ENCODE results near the gene TMEM147.

The TMEM147 gene

DNA sequence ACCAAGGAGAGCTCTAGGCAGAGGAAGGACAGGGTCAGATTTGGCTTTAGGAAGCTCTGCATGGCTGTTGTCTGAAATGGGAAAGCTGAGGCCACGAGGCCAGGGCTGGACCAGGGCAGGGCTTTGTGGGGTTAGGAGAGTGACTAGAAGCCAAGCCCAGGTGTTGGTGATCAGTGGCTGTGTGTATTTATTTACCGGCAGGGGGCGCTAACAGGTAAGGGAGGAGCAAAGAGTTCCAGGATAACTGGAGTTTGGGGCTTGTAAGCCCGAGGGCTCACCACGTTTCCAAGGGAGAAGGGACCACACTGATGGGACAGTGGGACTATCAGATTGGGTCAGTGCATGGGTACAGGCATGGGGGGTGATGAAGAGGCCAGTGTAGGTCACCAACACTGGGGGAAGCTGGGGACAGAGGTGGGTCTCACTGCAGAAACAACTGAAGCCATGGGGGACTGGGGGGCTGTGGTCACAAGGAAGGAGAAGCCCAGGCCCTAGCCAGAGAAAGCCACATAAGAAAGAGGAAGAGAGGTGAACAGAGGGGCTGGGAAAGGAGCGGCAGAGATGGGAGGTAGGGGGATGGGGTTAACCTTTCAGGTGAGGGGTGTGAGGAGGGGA lies 3.9 kb downstream of the TMEM147 start:
- peak; percentile 77 for DNase-seq

DNA sequence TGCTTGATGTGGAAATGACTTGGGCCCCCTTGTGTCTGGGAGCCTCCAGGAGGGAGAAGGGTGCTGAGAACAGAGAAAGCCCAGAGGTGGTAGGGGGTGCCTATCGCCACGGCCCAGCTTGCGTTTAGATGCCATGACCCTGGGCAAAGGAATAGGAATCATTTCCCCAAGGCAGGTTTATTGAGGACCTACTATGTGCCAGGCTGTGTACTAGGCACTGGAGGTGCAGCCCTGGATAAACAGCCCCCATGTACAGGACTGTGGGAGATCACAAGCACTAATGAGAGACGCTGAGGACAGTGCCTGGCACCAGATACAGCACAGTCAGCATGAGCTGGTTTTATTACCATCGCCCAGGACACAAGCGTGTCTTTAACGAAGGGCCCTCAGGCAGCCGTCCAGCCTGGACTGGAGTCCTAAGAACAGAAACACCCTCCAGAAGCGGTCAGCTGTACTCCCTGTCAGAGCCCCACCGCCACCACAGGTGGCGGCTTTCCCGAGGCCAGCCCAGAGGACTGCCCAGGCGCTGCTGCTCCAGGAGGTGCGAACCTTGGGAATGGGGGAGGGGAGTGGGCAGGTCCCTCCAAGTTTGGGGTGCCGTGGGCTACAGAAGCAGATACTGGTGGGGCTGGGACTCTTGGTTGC lies 4.6 kb downstream of the TMEM147 start:
- no peak for DNase-seq

DNA sequence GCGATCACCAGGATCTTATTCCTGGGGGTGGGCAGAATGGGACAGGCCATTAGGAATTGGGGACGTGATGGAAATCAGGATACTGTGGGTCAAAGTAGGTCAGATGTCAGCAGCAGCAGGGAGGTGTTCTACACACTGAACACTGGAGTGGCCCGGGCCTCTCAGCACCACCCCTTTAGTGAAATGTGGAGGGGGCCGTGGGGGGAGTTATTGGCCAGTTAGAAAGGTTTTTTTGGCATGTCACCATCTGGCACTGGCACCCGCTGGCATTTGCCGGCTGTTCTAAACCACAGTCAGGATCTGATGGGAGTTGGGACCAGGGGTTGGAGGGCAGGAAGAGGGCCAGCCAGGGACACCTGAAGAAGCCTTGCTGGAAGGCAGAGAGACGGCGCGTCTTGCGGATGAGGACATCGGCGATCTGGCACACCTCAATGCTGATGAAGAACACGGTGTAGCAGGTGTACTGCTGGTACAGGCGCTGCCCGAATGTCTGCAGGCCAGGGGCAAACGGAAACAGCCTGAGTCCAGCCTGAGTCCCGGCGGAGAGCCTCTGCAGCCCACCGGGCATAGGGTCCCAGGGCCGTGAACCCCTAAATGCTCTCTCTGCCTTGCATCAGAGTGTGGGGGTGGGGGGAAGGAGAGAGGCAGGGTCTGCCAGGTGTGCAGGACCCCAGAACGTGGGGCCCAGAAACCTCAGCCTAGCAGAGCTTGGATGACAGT lies 5.8 kb downstream of the TMEM147 start:
- no peak for DNase-seq

DNA sequence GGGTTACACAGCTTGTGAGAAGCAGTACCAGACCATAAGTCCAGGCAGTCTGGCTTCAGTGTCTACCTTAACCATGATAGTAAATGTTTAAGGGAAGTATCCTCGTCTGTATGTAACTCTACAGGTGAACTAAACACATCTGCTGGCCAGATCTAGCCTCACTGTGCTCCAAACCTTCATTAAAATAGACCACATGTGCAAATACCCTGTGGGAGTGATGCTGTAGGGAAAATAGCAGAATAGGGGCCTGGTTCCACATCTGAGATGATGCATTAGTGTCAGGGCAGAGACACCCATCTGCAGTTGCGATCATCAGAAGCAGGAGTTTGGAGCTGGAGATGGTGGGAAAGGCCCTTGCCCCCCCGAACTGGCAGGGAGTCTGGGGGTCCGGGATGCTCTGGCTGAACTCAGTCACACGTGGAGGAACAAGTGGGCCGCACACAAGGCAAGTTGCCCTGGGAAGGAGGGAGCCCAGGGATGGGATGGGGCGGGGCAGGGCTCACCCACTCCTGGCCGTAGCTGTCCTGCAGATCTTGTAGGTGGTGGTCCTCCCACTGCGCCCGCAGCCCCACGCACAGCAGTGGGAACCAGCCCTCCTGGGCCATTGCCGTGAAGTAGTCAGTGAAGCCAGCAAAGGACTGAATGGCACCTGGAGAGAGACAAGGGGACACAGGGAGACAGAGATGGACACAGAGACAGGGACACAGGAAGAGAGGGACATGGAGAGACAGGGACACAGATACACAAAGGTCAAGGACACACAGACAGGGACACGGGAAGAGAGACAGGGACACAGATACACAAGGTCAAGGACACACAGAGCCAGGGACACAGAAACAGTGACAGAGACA lies 7.3 kb downstream of the TMEM147 start:
- DNase-seq: no peak

DNA sequence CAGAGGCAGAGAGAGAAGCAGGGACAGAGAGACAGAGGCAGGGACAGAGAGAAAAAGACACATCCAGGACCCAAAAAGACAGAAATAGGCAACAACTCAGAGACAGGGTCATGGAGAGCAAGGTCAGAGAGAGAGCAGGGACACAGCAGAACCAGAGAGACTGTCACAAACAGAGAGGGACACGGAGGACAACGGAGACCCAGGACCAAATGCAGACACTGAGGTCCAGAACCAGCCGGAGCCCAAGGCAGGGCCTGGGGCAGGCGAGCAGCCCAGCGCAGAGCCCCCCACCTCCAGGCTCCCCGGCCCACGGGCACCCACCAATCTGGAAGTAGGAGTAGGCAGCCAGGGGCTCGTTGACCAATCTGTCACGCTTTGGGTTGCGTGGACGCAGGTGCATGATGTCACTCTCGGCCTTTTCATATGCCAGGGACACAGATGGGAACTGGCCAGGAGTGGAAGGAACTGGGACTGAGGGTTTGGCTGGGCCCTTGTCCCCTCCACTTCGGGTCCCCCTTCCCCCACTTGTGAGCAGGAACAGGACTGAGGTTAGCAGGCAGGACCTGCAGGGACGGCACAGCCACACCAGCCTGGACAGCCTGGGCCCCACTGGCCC lies 8.1 kb downstream of the TMEM147 start:
- DNase-seq: no peak

DNA sequence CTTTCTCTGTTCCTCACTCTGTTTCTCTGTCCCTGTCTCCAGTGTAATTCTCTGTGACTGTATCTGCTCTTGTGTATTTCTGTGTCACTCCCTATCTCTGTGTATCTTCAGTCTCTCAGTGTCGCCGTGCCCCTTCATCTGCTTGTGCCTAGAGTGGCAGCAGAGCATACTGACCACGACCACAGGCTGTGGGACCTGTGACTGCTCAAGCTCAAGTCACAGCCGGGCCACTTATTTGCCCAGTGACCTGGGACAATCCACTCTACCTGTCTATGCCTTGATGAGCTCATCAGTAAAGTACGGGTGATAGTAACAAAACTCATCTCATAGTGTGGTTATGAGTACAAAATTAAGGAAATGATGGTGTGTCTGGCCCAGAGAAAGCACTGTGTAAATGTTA lies 8.7 kb downstream of the TMEM147 start:
- DNase-seq: no peak

DNA sequence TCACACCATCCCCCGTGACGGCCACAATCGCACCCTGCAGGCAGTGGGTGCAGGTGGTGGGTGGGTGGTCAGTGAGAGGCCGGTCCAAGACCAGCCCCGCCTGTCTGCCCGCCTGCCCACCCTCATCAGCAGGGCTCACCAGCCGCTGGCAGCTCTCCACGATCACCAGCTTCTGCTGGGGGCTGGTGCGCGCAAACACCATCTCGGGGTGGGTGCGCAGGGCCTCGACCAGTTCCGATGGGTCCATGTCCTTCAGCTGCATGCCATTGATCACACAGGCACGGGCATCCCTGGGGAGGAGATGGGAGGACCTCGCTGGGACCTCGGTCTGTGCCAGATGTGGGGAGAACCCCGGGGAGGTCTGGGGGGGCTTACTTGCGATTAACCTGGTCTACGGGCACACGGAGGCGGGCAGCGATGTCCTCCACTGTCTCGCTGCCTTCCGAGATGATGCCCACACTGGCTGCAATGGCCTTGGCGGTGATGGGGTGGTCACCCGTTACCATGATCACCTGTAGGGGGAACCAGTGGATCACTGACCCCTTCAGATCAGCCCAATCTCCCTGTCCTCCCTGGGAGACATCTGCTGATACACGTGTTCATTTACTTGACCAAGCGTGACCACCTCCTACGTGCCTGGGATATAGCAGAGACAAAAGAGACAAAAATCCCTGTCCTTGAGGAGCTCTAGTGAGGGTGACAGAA lies 10.0 kb downstream of the TMEM147 start:
- peak; percentile 22 for DNase-seq

DNA sequence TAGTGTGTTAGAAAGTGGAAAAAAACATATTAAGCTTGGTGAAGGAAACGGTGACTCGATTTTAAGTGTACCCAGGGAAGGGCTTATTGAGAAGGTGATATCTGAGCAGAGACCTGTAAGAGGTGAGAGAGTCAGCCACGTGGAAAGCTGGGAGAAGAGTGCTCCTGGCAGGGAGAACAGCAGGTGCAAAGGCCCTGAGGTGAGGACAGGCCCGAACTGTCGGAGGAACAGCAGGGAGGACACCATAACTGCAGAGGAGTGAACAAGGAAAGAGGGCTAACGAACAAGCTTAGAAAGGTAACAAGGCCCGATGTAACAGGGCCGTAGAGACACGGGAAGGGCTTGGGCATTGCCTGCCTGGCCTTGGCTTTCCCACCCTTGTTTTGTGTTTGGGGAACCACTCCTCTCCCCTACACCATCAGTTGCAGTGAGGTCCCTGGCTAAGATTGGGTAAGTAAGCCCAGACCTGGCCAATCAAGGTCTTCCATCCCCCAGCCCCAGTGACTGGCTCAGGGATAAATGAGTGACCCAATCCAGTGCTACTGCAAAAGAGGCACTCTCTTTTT lies 10.7 kb downstream of the TMEM147 start:
- DNase-seq: no peak

DNA sequence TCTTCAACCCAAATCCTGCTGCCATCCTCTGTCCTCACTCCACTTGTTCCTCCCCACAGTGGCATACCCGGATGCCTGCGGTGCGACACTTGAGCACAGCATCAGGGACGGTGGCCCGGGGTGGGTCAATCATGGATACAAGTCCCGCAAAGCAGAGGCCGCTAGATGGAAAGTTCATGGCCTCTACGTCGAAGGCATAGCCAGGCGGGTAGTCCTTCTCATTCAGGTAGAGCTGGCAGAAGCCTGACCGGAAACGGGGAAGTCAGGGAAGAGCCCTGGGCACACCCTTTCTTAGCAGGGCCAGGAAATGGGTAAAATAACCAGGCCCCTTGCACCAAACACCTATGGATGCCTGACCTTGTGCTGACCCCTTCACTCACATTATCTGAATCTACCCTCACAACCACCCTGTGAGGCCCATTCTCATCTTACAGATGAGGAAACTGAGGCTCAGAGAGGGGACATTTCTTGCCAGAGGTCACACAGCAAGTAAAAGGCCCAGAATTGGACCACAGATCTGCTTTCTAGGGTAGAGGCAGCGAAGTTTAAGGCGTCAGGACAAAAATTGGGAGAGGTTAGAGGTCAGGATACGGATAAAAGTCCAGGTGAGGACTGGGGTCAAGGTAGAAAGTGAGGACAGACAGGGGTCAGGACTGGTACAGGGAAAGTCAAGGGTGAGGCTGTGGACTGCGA lies 11.6 kb downstream of the TMEM147 start:
- no peak for DNase-seq

DNA sequence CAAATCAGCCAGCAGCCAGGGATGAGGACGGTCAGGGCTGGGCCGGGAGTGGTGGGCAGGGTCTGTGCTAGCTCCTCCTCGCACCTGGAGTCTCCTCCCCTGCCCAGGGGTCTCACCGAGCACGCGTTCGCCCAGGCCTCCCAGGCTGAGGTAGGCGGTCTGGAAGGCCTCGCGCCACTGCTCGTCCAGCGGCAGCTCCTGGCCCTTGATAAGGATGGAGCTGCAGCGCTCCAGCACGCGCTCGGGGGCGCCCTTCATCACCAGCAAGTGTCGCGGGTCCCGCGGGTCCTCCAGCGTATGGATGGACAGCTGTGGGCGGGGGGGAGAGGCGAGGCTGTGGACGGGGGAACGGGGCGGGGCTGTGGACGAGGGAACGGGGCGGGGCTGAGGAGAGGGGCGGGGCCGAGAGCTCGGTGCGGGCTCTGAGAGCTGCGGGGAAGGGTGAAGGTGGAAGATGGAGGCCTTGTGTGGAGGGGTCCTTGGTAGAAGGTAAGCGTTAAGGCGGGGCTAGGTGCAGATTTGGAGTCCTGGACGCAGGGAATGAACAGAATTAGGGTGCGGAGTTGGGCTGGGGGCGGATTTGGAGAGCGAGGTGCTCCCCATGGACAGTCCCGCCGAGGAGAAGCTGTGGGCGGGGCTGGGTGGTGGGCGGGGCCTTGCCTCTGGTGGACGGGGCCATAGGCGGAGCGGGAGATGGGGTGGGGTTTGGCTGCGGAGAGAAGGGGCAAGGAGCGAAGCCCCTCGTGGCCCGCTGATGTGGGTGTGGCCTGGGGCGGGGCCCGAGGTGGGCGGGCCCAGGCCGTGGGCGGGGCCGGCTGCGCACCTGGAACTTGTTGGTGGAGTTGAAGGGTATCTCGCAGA lies 12.3 kb downstream of the TMEM147 start:
- DNase-seq: peak; percentile 61

DNA sequence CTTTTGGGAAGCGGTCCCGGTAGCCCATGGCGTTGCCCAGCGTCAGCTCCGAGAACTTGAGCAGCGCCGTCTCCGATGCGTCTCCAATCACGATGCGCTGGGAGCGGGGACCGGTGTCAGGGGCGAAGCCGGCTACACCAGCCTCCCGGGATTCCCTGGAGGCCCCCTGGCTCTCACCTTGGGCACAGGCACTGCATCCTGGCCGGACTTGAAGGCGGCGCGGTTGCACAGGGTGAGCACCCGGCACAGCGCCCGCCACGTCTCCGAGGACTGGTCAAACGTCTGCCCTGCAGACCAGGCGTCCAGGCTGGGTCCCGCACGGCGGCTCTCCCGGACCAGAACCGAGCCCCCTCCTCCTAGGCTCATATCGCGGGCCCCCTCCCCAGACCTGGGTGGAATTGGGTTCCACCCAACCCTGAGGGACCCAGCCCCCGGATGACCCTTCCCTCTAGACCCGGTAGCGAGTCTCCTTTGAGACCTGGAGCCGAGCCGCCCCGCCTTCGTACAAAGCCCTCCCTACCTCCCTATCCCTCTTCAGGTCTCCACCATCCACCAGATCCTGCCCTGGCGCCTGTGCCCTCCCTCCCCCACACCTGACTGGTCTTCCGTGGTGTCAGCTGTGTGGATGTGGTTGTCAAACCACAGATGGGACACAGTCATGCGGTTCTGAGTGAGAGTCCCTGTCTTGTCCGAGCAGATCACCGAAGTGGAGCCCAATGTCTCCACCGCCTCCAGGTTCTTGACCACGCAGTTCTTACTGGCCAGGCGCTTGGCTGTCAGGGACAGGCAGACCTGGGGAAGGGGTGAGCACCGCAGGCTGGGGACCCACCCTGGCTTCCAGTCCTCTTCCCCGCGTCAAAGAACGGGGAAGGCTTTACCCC lies 13.2 kb downstream of the TMEM147 start:
- DNase-seq: no peak

DNA sequence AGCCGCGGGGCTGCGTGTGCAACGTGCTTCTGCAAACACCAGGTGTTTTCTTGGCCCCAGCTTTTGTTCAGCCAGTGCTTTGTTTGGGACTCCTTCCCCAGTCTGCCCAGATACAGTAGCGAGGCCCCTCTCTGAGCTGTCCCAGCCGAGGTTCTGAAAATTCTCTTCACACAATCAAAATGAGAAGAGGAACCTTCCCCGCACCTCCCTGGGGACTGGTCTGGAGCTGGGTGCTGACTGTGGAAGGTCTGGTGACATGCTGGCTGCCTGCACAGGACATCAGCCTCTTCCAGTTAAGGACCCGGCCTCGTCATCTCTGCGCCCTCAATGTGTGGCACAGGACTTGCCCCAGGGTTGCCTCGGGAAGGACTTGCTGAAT lies 13.8 kb downstream of the TMEM147 start:
- no peak for DNase-seq

DNA sequence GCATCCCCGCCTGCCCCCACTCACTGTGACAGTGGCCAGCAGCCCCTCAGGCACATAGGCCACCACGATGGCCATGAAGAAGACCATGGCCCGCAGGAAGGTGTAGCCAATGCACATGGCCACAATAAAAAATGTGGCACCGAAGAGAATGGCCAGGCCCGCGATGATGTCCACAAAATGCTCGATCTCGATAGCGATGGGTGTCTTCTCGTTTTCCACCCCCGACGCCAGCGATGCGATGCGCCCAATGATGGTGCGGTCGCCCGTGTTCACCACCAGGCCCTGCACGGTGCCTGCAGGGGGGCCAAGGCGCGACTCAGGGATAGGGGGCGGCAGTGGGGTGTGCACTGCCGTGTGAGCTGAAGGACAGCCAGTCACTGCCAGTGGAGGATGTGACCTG lies 14.4 kb downstream of the TMEM147 start:
- DNase-seq: no peak

DNA sequence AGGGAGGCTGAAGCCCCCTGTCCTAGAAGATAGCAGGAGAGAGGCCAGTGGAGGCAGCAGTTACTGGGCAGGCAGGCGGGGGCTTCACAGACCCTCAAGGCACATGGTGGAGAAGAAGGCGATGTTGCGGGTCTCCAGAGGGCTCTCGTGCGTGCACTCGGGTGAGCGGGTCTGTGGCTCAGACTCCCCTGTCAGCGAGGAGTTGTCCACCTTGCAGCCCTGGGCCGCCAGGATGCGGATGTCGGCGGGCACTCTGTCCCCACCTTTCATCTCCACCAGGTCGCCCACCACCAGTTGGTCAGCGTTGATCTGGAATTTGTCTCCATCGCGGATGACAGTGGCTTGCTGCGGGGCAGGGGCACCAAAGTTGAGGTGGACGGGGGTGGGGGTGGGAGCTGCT lies 14.8 kb downstream of the TMEM147 start:
- no peak for DNase-seq

DNA sequence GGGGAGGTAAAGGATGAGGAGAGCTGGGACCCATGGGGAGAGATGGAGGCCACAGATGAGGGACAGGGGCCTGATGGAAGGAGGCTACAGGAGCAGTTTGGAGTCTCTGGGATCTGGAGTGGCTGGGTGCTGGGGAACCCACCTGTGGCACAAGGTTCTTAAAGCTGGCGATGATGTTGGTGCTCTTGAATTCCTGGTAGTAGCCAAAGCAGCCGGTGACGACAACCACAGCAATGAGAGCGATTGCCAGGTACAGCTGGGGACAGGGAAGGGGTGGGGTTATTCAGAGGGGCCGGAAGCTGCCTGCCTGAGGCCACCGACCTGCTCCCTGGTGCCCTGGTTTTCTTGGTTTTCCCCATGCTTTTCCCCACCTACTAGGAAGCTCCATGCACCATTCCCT lies 15.3 kb downstream of the TMEM147 start:
- no peak for DNase-seq

DNA sequence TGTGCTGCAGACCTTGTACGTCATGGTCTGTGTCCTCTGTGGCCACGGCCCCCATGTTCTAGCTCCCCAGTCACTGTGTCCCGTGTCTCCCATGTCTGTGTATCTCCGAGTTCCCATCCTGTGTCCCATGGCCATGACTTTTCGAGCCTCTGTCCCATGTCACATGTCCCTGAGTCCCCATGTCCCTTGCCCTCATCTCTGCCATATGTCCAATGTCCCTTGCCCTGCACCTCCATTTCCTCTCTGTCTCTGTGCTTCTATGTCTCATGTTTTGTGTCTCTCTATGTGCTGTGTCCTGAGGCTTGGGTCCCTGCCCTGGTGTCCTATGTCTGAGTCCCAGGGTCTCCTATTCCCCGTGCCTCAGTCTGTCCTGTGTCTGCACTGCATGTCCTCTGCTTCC lies 16.0 kb downstream of the TMEM147 start:
- no peak for DNase-seq

DNA sequence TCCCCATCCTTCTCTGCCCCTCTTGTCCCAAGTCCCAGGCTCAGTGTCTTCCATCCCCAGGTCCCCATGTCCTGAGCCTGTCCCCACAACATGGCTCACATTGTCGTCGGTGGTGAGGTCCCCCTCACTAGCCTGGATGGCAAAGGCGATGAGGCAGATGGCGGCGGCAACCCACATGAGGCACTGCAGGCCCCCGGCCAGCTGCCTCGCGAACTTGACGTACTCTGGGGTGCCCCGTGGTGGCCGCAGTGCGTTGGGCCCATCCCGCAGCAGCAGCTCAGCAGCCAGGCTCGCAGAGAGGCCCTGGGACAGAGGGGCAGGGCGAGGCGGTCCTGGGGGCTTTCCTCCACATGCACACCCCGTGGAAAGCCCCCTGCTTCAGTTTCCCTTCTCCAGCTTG lies 16.9 kb downstream of the TMEM147 start:
- DNase-seq: no peak

DNA sequence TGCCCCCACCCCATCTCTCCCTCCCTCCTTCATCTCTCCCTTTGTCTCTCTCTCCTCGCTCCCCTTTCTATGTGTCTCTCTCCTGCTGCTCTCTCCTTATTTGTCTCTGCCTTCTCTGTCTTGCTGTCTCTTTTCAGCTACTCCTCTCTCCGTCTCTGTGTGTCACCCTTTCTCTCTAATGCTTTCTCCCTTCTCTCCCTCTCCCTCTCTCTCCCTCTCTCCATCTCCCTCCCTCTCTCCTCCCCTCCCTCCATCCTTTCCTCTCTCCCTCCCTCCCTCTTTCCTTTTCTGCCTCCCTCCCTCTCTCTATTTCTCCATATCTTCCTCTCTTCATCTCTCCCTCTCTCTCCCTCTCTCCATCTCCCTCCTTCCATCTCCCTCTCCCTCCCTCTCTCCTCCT lies 17.4 kb downstream of the TMEM147 start:
- no peak for DNase-seq

DNA sequence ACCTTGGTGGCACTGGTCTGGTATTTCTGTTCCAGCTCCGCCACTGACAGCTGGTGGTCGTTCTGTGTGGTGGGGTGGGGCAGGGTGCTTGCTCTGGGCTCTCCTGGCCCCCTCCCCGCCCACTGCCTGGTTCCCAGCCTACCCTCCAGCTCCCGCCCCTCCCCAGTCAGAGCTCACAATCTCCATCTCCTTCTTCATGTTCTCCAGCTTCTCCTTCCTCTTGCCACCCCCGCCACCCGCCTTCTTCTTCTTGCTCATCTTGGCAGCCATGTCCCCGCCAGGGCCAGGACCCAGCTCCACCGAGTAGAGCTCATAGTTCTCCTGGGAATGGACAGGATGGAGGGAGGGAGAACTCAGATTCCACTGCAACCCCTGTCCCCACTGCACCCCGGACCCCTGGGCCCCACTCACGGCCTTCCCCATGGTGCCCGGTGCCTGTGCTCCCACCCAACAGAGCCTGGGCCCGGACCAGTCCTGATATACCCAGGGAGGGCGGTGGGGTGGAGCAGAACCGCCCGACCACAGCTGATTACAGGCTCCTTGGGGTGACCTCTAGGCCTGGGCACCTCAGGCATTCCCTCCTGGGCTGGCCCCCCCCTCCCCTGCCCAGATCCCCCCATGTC lies 17.9 kb downstream of the TMEM147 start, which contains the start of gene ATP4A:
Gene ATP4A (minus strand): TSS at position 452 of the 623 bp plus-strand sequence. CDS start 29 bp downstream, at position 423.
- DNase-seq: no peak
